ENCODE data around the gene SP9.

DNA sequence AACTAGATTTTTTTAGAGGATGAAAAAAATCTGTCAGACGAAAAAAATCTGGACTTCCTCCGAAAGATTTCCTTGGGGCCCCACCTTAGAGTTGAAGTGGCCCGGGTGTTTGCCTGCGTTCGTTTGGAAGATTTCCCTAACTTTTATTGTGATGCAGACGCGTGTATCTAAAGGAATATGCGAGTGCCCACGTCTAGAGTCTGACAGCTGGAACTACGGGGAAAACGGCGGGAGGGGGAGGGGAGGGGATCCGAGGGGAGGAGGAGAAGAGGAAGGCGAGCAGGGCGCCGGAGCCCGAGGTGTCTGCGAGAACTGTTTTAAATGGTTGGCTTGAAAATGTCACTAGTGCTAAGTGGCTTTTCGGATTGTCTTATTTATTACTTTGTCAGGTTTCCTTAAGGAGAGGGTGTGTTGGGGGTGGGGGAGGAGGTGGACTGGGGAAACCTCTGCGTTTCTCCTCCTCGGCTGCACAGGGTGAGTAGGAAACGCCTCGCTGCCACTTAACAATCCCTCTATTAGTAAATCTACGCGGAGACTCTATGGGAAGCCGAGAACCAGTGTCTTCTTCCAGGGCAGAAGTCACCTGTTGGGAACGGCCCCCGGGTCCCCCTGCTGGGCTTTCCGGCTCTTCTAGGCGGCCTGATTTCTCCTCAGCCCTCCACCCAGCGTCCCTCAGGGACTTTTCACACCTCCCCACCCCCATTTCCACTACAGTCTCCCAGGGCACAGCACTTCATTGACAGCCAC is 2.4 kb upstream of the SP9 start:
- no peak for TF ChIP-seq EZH2 (IDR thresholded peaks at IDR 0.05; ENCODE audit: borderline replicate concordance, low read length)
- no peak for TF ChIP-seq CTCF (IDR thresholded peaks at IDR 0.05; ENCODE audit: low read length)
